Right kidney (tissue), 1 donor: Measurements from ENCODE around the gene PLA2G4F.

ENCODE experiments used
- DNase-seq: peaks from one replicate; pipeline ENCODE4 v3.0.0-alpha.2; 2016

The PLA2G4F gene

GRCh38 chr15:42131826-42132806 is 24.3 kb downstream of the PLA2G4F start:
- DNase-seq = no peak

DNA sequence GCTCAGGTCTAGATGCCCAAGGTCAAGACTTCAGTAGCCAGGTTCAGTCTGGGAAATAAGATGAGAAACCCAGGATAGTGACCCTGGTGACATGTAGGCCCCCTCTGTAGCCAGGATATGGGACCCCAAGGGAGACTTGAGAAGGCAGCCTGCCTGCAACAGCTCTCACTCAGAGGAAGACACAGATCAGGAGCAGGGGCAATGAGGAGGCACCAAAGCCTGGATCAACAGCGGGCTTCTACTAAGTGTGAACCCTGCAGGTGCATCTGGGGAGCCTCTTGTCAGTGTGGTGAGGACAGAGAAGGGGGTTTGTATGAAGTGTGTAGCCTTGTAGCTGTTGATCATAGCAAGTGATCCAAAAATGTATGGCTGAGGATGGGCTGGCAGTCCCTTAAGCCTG is 25.4 kb downstream of the PLA2G4F start:
- DNase-seq = no peak

DNA sequence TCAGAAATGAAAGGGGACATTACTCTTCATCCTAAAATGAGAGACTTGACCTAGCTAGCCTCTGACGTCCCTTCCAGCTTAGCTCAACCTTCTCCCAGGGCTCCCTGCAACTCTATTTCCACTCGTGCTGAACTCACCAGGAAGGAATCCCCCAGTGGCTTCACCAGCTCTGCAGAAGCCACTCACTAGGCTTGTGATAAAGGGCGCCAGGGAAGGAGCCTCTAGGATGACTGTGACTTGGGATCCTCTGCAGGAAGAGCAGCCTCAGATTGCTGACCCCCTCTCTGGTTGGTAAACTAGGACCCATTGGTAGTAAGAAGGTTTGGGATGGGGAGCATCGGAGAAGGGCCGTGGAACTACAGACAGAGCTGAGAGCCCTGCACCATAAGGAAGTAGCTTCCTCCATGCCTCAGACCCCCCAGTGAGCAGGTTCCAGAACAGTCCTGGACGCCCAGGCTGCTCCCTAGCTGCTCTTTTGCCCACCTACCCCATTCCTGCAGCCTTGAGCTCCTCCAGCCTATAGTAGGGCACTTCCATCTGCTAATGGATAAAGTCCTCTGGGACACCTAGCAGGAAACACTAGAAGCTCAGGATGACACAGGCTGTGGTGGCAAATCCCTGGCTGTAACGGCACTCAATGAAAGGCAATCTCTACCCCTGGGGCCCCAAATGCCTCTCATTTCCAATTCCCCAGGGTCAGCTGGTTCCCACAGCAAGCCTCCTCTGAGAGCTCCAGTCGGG is 26.0 kb downstream of the PLA2G4F start:
- DNase-seq = no peak

DNA sequence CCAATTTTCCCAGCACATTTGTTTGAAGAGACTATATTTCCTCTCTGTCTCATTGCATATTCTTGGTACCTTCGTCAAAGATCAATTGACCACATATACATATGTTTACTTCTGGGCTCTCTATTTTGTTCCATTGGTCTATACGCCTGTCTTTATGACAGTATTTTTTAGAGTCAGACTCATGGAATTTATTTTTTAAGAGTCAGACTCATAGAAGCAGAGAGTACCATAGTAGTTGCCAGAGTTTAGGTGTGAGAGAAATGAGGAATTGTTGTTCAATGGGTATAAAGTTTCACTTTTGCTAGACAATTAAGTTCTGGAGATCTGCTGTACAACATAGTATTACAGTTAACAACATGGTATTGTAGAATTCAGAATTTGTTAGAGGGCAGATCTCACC is 27.1 kb downstream of the PLA2G4F start:
- no peak for DNase-seq

GRCh38 chr15:42128476-42128875 is 28.0 kb downstream of the PLA2G4F start:
- no peak for DNase-seq

DNA sequence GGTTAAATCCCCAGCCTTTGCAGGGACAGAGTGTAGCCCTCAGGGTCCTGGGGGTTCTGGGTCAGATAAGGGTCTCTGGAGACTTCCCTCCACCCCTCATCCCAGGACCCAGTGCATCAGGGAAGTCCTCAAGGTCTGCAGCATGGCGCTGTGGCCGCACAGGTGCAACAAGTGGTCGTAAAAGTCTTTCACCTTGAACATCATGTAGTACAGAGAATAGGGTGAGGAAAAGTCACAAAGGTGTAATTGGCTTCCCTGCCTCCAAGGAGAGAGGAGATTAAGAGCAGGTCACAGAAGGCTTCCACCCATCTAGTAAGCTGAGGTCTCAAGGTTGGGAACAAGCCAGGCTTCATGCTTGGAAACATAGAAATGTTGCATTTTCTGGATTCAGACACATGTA is 32.9 kb downstream of the PLA2G4F start:
- no peak for DNase-seq

DNA sequence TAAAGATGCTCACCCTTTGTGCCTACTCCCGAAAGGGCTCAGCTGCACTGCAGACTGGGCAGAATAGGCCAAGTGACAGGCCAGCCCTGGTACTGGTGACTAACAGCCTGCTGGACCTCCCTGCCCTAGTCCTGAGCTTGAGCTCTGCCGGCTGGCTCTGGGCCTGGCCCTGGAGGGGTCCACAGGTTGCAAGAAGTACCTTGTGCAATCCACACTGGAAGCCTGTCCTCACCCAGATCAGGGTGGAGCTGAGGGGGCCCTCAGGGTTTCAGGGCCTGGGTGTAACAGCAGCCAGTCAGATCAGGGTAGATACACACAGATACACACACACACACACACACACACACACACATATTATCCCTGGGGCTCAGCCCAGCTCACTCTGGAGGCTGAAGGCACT is 34.8 kb downstream of the PLA2G4F start:
- no peak for DNase-seq

GRCh38 chr15:42121021-42121420 is 35.4 kb downstream of the PLA2G4F start:
- no peak for DNase-seq

- no peak for DNase-seq
Measured at GRCh38 chr15:42120285-42120684, 36.2 kb downstream of the PLA2G4F start.

DNA sequence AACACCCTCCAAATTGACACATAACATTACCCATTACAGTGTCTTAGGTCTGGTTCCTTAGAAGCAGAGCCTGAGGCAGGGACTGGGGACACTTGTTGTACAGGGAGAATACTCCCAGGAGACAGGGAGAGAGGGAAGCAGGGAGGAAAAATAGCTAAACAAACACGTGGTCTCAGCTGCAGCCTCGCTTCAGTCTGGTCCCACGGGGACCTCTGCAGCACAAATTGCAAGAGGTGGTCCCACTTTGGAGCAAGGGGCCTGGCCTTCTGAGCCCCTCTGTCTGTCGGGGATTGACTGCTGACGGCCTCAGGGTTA is 37.0 kb downstream of the PLA2G4F start:
- no peak for DNase-seq

DNA sequence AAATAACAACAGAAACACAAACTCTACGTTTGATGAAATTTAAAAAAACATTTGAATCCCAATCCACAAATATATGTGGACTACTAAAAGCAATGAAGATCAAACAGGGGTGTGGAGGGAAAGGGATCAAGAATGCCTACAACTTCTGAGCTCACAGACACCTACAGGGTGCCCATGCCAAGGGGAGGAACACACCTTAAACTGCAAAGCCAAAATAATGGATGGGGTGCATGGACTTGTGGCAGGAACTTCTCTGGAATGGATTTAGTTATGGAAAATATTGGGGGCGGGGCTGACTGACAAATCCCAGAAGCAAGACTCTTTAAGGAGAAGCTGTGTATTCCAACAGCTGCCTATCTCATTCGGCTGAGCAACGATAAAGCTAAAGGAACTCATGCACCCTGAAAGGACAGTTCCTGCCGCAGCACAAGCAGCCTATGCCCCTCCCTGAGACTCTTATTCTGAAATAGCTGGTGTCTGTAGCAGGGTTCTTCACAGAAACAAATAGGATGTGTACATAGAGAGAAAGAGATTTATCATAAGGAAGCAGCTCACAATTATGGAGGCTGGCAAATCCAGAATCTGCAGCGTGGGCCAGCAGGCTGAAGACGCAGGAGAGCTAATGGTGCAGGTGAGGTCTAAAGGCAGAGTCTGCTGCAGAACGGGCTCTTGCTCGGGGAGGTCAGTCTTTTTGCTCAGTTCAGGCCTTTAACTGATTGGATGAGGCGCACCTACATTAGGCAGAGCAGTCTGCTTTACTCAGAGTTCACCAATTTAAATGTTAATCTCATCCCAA is 37.6 kb downstream of the PLA2G4F start:
- no peak for DNase-seq

DNA sequence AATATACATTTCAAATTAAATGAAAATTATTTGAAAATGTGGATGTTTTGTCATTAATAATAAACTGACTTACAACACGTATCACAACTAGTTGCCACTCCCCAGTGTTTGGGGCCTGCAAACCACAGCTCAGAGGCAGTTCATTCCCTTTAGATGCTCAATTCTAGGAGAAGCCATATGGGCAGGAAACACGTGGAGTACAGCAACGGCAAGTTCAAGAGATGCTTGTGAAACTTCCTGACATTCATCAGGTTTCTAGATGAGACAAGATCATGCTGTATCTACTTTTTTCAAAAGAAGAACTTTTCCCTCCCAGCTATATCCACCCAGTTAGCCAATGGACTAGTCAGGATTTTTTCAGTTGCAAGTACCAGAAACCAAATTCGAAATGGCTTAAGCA is 44.5 kb downstream of the PLA2G4F start:
- no peak for DNase-seq

DNA sequence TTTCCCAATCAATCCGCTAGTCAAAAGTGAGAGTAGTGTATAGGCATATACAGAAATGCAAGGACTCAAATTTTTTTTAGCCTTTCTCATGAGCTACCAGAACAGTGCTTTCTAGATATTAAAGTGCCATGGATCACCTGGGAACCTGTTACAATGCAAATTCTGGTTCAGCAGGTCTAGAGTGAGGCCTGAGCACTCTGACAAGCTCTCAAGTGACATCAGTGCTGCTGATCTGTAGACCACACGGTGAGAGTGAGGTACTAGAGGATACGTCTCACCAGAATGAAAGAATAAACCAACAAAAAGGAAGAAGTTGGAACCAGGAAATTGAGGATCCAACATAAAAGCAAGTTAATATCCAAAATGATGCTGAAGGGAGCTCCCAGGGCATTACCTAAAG is 46.1 kb downstream of the PLA2G4F start:
- no peak for DNase-seq

DNA sequence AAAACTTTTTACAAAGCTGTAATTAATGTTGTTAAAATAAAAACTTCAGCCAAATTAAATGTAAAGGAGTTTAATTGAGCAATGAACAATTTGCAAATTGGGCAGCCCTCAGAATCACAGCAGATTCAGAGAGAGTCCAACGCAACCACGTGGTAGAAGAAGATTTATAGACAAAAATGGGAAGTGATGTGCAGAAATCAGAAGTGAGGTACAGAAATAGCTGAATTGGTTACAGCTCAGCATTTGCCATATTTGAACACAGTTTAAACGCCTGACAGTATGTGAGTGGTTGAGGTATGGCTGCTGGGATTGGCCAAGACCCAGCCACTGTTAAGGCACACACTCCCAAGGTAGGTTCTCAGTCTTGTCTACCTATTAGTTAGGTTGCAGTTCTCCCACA is 47.6 kb downstream of the PLA2G4F start:
- no peak for DNase-seq

- no peak for DNase-seq
Measured at GRCh38 chr15:42108189-42108588, 48.2 kb downstream of the PLA2G4F start.

GRCh38 chr15:42107473-42107872 is 49.0 kb downstream of the PLA2G4F start:
- no peak for DNase-seq

GRCh38 chr15:42106288-42106687 is 50.1 kb downstream of the PLA2G4F start:
- DNase-seq = no peak

DNA sequence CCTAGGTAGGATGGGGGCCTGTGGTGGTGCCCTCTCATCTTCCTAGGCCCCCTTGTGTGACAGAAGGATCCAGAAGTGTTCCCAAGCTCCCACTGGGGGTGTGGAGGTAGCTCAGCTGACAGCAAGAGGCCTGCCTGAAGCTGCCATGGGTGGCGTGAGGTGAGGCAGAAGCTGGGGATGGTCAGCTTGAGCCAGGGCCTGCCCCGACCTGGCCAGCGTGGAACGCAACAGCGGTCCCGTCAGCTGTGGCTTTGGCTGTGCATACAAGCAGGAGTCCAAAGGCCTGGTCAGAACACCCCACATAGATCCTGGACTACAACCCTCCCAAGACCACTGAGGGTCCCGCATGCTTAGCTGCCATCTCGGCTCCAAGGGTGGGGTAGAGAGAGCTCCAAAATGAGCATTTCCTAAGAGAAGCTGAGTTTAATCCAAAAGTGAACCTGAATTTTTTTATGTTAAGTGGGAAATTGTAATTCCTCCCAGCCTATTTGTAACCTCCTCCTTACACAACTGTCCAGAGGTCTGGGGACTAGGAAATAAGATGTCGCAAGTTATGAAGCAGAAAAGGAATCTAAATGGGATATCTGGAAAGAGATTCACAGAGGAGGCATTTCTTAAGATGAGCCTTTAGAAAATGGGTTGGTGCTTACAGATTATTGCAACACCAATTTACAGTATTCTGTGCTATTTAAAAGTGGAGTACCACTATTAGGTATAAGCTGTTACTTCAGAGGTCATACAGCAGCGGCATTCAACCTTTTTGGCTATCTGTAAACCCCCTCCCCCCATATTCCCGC is 52.1 kb downstream of the PLA2G4F start:
- no peak for DNase-seq

GRCh38 chr15:42102646-42103235 is 53.7 kb downstream of the PLA2G4F start:
- no peak for DNase-seq

GRCh38 chr15:42101861-42102260 is 54.6 kb downstream of the PLA2G4F start:
- DNase-seq = no peak

DNA sequence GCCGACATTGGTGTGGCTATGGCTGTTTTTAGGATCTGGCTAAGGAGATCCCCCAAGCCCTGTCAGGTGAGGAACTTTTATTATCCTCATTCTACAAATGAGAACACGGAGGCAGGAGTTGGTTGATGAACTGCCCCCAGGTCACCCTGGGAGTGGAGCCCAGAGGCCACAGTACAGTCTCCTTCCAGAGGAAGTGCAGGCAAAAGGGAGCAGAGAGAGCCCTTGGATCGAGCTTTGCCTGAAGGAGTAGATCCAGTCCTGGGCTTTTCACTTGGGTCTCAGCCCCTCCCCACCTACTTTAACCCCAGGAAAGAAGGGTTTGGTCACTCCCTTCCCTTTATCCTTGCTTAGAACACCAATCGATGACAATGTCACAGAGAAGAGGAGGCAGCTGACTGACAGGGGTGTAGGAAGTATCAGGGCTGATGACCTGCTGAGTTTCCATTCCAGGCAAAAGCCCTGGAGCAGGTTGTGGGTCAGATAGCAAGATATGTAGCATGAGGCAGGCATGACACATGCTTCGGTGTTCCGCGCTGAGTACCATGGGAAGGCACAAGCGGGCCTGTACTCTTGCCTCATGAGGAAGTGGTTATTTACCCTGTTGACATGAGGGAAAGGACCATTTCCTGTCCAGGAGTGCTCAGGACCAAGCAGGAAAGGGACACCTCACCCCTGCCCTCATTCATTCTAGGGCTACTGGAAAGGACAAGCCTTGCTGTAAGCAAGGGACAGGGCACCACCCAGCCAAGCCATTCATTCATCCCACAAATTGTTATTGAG is 56.2 kb downstream of the PLA2G4F start:
- DNase-seq = no peak
